HepG2 (cell line): ENCODE data around the gene ATP23. TPM values are rescaled to one million over a fixed set of nuclear protein-coding genes. Genes with fewer than 3 reads are reported as not detected.

Experiments used
- ATAC-seq: fragments of 200-7000 bp; cut with Tn5 transposase; 3 replicates; pipeline ENCODE4 v1.9.1; 2020; ENCODE audit warnings: mild to moderate bottlenecking, moderate library complexity
- BruUV-seq: library from RNA; stranded (reverse); fragments of 400-500 nt; replicated peaks from 2 replicates; lab custom pipeline; 2021; lab: Mats Ljungman, UMichigan
- CTCF ChIA-PET: fragments of 300-600 bp; formaldehyde crosslinking; extraction: SDS; loops from one replicate; lab custom pipeline; 2021; ENCODE audit warnings: low total read pairs, inconsistent platforms, low intra/inter-chr PET ratio; lab: Yijun Ruan, JAX
- POLR2A ChIA-PET: fragments of 350-600 bp; sonication (Branson Sonifier 250); formaldehyde crosslinking; loops from one replicate; lab custom pipeline; 2020; ENCODE audit warnings: antibody characterized with exemption, inconsistent platforms; lab: Yijun Ruan, JAX
- DNase-seq: peaks from one replicate; pipeline ENCODE4 v3.0.0-alpha.2; 2015; ENCODE audit warnings: low spot score
- FAIRE-seq: peaks from 3 replicates; lab custom pipeline; 2011; peaks lifted over from hg19 to GRCh38; lab: Jason Lieb, UNC
- H2AFZ ChIP-seq: one replicate; pipeline ENCODE4 v1.6.1; 2011; ENCODE audit warnings: low read length, inconsistent platforms
- H3K27ac ChIP-seq: fragments of 300-600 bp; 3 replicates; pipeline ENCODE4 v1.8.0; 2011; ENCODE audit warnings: mixed run types, mild to moderate bottlenecking, mixed read lengths, low read length, inconsistent platforms; ENCODE audit not compliant: insufficient read depth; ENCODE audit errors: extremely low read length
- H3K27me3 ChIP-seq, 2 experiments: fragments of 200-600 bp in 1 of 2; 2 replicates in 1 of 2; 3 replicates in 1 of 2; pipeline versions ENCODE4 v1.6.0 to v1.8.0; 2011; ENCODE audit warnings: low read length in 2 of 2, mild to moderate bottlenecking in 2 of 2, moderate library complexity in 2 of 2, inconsistent platforms in 1 of 2; ENCODE audit not compliant: insufficient read depth in 2 of 2, control insufficient read depth in 1 of 2
- H3K36me3 ChIP-seq, 2 experiments: fragments of 200-600 bp in 1 of 2; replicated peaks in 1 of 2; 2 replicates in 1 of 2; 3 replicates in 1 of 2; pipeline versions ENCODE4 v1.5.1 to v1.8.0; 2011; ENCODE audit warnings: low read length in 2 of 2, inconsistent platforms in 1 of 2; ENCODE audit not compliant: insufficient read depth in 2 of 2, control insufficient read depth in 1 of 2
- H3K4me1 ChIP-seq: 2 replicates; pipeline ENCODE4 v1.5.1; 2012; ENCODE audit warnings: low read length, inconsistent platforms; ENCODE audit not compliant: insufficient read depth
- H3K4me2 ChIP-seq: 2 replicates; pipeline ENCODE4 v1.6.0; 2011; ENCODE audit warnings: low read depth, low read length, inconsistent platforms
- H3K4me3 ChIP-seq, 3 experiments: fragments of 200-600 bp in 1 of 3; sonication (generic), shearing (Covaris generic) in 1 of 3; replicated peaks in 1 of 3; 2 replicates each; pipeline ENCODE4 v1.5.1; 2011 to 2016; ENCODE audit warnings: low read length in 3 of 3, inconsistent platforms in 2 of 3, low read depth in 2 of 3, mild to moderate bottlenecking in 2 of 3, control low read depth in 1 of 3, mixed read lengths in 1 of 3; ENCODE audit not compliant: insufficient read depth in 1 of 3
- H3K79me2 ChIP-seq: one replicate; pipeline ENCODE4 v1.6.1; 2011; ENCODE audit warnings: low read length, inconsistent platforms; ENCODE audit not compliant: insufficient read depth
- H3K9ac ChIP-seq: 2 replicates; pipeline ENCODE4 v1.6.0; 2011; ENCODE audit warnings: mild to moderate bottlenecking, low read depth, low read length, inconsistent platforms; ENCODE audit not compliant: insufficient read depth
- H3K9me3 ChIP-seq: 2 replicates; pipeline ENCODE4 v1.5.1; 2012; ENCODE audit warnings: mild to moderate bottlenecking, low read length
- H4K20me1 ChIP-seq: 2 replicates; pipeline ENCODE4 v1.6.0; 2011; ENCODE audit warnings: inconsistent platforms, mild to moderate bottlenecking, low read length, moderate library complexity; ENCODE audit not compliant: insufficient read depth
- BCLAF1 ChIP-seq: fragments of 450-650 bp; IDR thresholded peaks from 2 replicates; pipeline ENCODE4 v1.6.1; 2017; ENCODE audit warnings: mild to moderate bottlenecking
- CBX1 ChIP-seq: IDR thresholded peaks from one replicate; pipeline ENCODE4 v1.6.1; 2016; ENCODE audit warnings: antibody characterized with exemption, low read depth
- DPF2 ChIP-seq: sonication (generic); formaldehyde crosslinking; IDR thresholded peaks from 2 replicates; pipeline ENCODE4 v1.4.0; 2020; ENCODE audit warnings: mild to moderate bottlenecking, low read depth, missing genetic modification reagents, borderline replicate concordance
- ELF4 ChIP-seq: sonication (generic); formaldehyde crosslinking; IDR thresholded peaks from 2 replicates; pipeline ENCODE4 v1.5.0; 2020; ENCODE audit warnings: missing genetic modification reagents, mild to moderate bottlenecking, moderate library complexity, borderline replicate concordance
- FOXK2 ChIP-seq: fragments of 450-650 bp; IDR thresholded peaks from 2 replicates; pipeline ENCODE4 v1.6.1; 2016
- JDP2 ChIP-seq: sonication (generic); formaldehyde crosslinking; IDR thresholded peaks from 2 replicates; pipeline ENCODE4 v1.8.1; 2022; ENCODE audit warnings: missing genetic modification reagents, borderline replicate concordance
- KLF12 ChIP-seq: sonication (generic); formaldehyde crosslinking; IDR thresholded peaks from 2 replicates; pipeline ENCODE4 v1.4.0; 2020; ENCODE audit warnings: missing genetic modification reagents, borderline replicate concordance
- ONECUT2 ChIP-seq: sonication (generic); formaldehyde crosslinking; IDR thresholded peaks from 2 replicates; pipeline ENCODE4 v1.4.0; 2020; ENCODE audit warnings: missing genetic modification reagents
- PRDM15 ChIP-seq: sonication (generic); formaldehyde crosslinking; IDR thresholded peaks from 2 replicates; pipeline ENCODE4 v1.4.0; 2020; ENCODE audit warnings: missing genetic modification reagents
- TBX3 ChIP-seq: fragments of 450-650 bp; IDR thresholded peaks from 2 replicates; pipeline ENCODE4 v1.6.1; 2017; ENCODE audit warnings: antibody characterized with exemption, mild to moderate bottlenecking, inconsistent platforms, borderline replicate concordance
- U2AF1 ChIP-seq: fragments of 200-400 bp; formaldehyde crosslinking; optimal IDR thresholded peaks from 2 replicates; pipeline ENCODE3; 2017; ENCODE audit warnings: mild to moderate bottlenecking, low read depth, low read length
- ZFAT ChIP-seq: sonication (generic); formaldehyde crosslinking; conservative IDR thresholded peaks from 2 replicates; pipeline ENCODE4 v1.8.1; 2023; ENCODE audit warnings: missing genetic modification reagents, inconsistent platforms
- ZGPAT ChIP-seq: IDR thresholded peaks from 2 replicates; pipeline ENCODE4 v1.6.1; 2016; ENCODE audit warnings: mild to moderate bottlenecking
- ZNF24 ChIP-seq: fragments of 450-650 bp; IDR thresholded peaks from 2 replicates; pipeline ENCODE4 v1.6.1; 2017; ENCODE audit warnings: antibody characterized with exemption, mild to moderate bottlenecking
- ZNF543 ChIP-seq: sonication (generic); formaldehyde crosslinking; IDR thresholded peaks from 2 replicates; pipeline ENCODE4 v1.4.0; 2020; ENCODE audit warnings: mild to moderate bottlenecking, missing genetic modification reagents
- ZNF563 ChIP-seq: sonication (generic); formaldehyde crosslinking; IDR thresholded peaks from 2 replicates; pipeline ENCODE4 v1.8.0; 2022; ENCODE audit warnings: mild to moderate bottlenecking, moderate library complexity, missing genetic modification reagents
- WGBS: methylation state at CpG from one replicate; pipeline ENCODE4 v1.1.6; 2017; ENCODE audit warnings: low lambda C conversion rate; 5-methylcytosine and 5-hydroxymethylcytosine counted together
- in situ Hi-C: cut with HindIII; loops from 2 replicates; pipeline ENCODE4 v1.10.0; 2017; ENCODE audit warnings: low pct_unique_long_range_greater_than_20kb; ENCODE audit not compliant: extremely low pct_ligation_motif_present
- intact Hi-C: fragments of 100-400 bp; cut with micrococcal nuclease; formaldehyde crosslinking; loops from one replicate; pipeline ENCODE4 v1.10.0; 2022; ENCODE audit not compliant: unreplicated experiment
- polyA plus RNA-seq, 8 experiments: library from polyadenylated mRNA; depleted of rRNA in 3 of 8; stranded (reverse) in 7 of 8; unstranded in 1 of 8; fragments of >200 nt; fragmentation: Illumina TruSeq in 4 of 8; extraction: Trizol in 4 of 8; gene quantifications; 2 replicates each; pipeline versions ENCODE4 v1.2.1 to v1.2.3, GENCODE V29; 2011 to 2016; ENCODE audit warnings: low read depth in 4 of 8, missing spikeins in 1 of 8, mixed read lengths in 1 of 8; ENCODE audit not compliant: insufficient read depth in 1 of 8
- total RNA-seq, 5 experiments: library from RNA; depleted of rRNA; stranded (reverse); fragments of >200 nt; fragmentation: Illumina TruSeq; extraction: Trizol; gene quantifications; 2 replicates each; pipeline ENCODE4 v1.2.3, GENCODE V29; 2016; ENCODE audit warnings: low read depth in 1 of 5

Gene ATP23
- total and polyA plus RNA-seq, 2 of the 13 experiments (the other 11 are each of a cell fraction or from before 2014, with no cell fraction given) = 12.1 to 14.7 TPM

GRCh38 chr12:57918147-57918546 is 23.2 kb upstream of the ATP23 start (continued):
- no peak for TF ChIP-seq PRDM15 (CRISPR knock-in tag)
- no peak for TF ChIP-seq TBX3
- TF ChIP-seq, all 625 proteins: peak for 0

- Histone ChIP-seq H3K27ac (no peak overlapping the region), H3K27me3 (no peaks in the 10 kb centered on the region; a peak in 1 of 5 replicates), H3K36me3 (no peaks in the 10 kb centered on the region), H3K4me2 (no peak overlapping the region), H3K4me3 (no peak overlapping the region), H3K9me3 (no peaks in the 10 kb centered on the region), H3K9ac (no peak overlapping the region), H3K79me2 (no peaks in the 10 kb centered on the region), H3K4me1 (no peaks in the 10 kb centered on the region), H4K20me1 (no peaks in the 10 kb centered on the region), H2AFZ (no peak overlapping the region)
- POLR2A ChIA-PET = interaction anchor here (0.5 kb wide), 1 partner anchor 13 kb away, joined by 3 read pairs; no protein-coding TSS in a partner anchor
- in situ Hi-C loops = no loop called here
- CTCF ChIA-PET = no interaction called here
- WGBS = 0% methylated on average over 3 of the region's 3 CpGs
- intact Hi-C loops = no loop called here
- FAIRE-seq = no peak
- ATAC-seq = no peak
- DNase-seq = no peak
- BruUV-seq = no TSS peak
- TF ChIP-seq ZNF24 (no peak), ZNF563 (CRISPR knock-in tag) (no peak), CBX1 (no peak), ONECUT2 (no peak), JDP2 (CRISPR knock-in tag) (no peak), DPF2 (no peak), BCLAF1 (no peak), ELF4 (CRISPR knock-in tag) (no peak), ZNF543 (CRISPR knock-in tag) (no peak), KLF12 (CRISPR knock-in tag) (no peak), U2AF1 (no peak), FOXK2 (no peak), ZFAT (CRISPR knock-in tag) (no peak), ZGPAT (CRISPR knock-in tag) (no peak)
These were observed 14.3 kb upstream of the ATP23 start for GRCh38 chr12:57927086-57927485.
